HG02970 (cell line): ENCODE measurements around the gene ALPI.

Experiments used
- ATAC-seq: cut with Tn5 transposase; IDR thresholded peaks from one replicate; pipeline ENCODE4 v1.9.1; 2021; ENCODE audit warnings: mild to moderate bottlenecking, moderate library complexity, moderate number of reproducible peaks; ENCODE audit not compliant: unreplicated experiment, low FRiP score

ALPI gene

GRCh38 chr2:232493701-232494474 is 37.9 kb downstream of the ALPI start:
- ATAC-seq: no peak

- ATAC-seq: no peak
Observed at GRCh38 chr2:232494542-232494941, 38.6 kb downstream of the ALPI start.

GRCh38 chr2:232495292-232495691 is 39.3 kb downstream of the ALPI start:
- no peak for ATAC-seq

DNA sequence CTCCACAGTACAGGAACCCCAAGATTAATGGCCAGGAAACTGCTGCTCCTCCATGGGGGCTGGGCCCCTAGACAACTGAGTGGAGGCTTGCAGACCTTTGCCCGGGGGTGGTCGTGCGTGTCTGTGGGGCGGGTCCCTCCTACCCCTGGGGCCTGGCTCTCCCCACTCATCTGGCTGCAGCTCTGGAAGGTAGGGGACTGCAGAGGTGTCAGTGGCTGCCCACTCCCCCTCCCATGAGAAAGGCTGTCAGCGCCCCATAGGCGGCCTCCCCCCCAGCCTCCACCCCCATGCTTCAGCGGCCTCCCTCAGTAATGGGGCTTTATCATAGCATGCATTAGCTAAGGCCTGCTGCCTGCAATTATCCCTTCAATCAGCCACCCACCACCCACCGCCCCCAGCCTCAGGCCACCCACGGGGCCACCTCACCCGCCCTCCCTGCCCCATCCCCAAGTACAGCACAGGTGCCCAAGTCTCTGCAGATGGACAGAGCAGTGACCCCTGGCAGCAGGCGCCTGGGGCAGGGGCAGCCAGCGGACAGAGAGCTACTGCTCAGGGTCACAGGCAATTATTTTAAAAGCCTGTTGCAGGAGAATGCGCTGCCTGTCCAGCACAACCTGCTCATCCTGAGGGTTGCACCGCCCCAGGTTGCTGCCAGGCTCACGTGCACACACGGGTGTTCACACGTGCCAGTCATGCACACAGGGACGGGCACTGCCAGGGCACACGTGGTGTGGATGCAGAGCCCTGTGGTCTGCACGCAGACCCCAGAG is 40.7 kb downstream of the ALPI start:
- no peak for ATAC-seq

DNA sequence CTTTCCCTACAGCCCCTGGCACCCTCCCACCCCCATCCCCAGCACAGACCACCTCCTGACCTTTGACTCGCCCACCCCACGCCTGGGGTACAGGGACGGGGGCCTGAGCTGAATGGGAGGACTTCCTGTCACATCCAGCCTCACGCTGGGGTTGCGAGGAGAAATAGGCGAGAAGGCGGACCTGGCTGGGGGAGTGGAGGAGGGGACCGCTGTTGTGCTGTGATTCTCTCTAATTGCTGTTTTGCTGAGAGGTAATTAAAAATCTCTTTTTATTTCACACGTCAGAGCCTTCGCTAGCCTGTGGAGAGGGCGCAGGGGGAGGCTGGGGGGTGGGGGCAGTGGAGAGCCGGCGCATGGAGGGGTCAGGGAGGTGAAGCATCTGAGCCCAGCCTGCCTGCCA is 41.4 kb downstream of the ALPI start:
- no peak for ATAC-seq

DNA sequence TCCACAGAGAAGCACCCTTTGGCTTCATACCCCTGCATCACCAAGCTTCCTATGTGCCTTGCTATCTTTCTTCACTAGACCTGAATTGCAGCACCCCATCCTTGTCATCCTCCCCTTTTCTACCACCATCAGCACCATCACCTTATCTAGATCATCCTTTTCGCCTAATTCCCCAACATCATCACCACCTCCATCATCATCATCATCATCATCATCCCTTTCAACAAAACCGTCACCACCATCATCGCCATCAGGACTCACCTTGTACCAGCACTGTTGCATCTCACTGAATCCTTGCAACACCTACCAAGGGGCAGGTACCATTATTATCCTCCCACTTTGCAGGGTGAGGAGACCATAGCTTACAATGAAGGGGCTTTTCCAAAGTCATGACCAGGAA is 42.5 kb downstream of the ALPI start:
- no peak for ATAC-seq

DNA sequence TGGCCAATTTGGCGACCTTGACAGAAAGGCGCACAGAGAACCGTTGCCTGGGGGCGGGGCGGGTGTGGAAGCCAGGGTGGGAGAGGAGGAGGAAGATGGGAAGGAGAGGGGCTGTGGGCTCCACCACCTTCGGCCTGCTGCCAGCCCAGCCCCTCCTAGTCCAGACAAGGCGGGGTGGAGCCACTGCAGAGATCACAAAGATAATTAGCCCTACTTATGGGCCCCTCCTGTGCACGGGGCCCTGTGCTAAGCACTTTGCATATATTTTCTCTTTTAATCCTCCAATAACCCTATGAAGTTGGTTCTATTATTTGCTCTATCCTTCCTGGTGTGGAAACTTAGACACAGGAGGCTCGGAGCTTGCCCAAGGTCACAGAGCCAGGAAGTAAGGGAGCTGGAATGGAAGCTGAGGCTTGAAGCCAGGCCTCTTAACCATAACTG is 45.4 kb downstream of the ALPI start:
- no peak for ATAC-seq

GRCh38 chr2:232501794-232502390 is 45.9 kb downstream of the ALPI start:
- ATAC-seq: no peak

- ATAC-seq: no peak
Observed at GRCh38 chr2:232502511-232502910, 46.6 kb downstream of the ALPI start.

DNA sequence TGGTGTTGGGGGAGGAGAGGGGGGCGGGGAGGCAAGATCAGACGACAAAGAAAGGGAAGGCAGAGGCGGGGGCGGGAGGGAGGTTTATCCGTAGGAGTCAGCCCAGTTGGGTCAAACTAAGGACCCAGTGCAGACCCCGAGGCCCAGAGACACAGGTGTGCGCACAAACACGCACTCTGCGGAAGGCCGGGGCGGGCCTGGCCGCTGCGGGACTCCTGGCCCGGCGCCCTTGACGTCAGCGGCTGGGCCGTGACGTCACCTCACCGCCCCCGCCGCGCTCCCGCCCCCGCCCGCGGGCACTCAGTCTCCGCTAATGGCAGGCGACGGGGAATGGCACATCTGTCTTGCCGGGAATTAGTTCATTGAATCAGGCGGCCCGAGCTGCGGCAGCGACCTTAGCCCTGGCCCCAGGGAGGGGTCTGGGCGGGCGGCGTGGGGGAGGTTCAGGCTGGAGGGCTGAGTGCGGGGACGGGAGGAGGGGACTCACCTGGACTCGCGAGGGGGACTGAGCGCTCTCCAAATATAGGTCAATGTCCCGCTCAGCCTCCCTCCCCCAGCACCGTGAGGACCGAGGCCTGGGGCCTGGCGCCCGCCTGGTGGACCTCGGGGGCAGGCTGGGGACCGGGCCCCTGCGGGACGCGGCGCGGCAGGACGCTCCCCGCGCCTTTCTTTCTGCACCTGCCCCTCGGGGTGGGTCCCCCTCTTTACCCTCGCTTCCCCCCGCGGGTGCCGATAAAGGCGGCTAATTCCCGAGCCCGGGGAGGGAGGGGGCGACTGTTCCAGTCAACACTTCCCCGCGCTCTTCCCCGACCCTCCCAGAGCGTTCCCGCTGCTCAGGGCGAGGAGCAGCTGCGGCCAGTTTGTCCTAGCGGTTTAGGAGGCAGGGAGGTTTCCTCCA is 47.2 kb downstream of the ALPI start:
- no peak for ATAC-seq

DNA sequence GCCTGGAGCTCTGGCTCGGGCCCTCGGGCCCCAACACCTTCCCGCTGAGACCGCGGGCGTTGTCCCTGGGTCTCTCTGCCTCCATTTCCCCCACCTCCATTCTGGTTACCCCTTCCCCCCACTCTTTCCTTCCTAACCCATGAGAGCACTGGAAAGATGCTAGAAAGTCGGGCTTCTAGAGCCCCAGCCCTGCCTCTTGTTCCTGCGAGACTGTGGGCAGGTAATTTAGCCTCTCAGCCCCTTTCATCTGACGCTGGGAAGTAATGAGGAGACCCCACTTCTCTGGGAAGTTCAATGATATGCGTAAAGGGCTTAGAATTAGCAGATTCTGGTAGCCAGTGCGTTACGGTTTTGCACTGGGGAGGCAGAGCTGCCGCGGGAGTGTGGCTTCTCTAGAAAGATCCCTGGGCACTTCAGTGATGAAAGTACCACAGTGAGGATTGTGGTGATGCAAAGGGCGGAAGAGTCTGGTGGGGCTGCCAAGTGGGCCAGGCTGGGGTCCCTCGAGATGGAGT is 47.9 kb downstream of the ALPI start:
- no peak for ATAC-seq

DNA sequence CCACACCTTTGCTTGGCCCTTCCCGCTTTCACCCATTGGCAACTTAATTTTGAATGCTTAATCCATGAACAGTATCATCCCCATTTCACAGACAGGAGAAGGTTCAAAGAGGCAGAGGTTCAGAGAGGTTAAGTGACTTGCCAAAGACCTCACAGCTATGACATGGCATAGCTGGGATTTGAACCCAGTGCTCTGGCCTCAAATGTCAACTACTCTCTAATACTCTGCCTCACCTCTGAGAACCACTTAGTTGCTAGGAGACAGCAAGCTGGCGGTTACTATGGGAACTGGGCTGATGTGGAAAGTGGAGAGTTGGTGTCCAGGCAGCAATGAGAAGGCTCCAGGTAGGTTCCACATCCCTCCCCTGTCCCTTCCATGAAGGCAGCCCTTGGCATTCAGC is 48.5 kb downstream of the ALPI start:
- ATAC-seq: no peak

DNA sequence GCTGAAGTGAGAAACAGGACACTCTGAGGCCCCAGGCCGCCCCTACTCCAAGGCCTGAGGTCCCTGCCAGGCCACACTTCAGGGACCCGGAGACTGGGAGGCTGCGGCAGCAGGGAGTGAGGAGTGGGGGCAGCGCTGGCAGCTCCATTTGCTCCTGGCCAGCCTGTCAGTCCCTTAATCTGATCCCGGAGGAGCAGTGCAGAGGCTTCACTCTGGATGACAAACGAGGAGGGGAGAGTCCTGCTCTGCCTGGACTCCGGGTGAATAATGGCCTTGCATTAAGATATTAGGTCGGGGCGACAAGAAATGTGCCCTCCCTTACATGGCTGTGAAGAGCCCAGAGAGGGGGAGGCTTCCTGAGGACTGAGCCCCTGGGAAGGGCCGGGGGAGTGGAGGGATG is 49.9 kb downstream of the ALPI start:
- ATAC-seq: no peak

- no peak for ATAC-seq
Observed at GRCh38 chr2:232506709-232507108, 50.8 kb downstream of the ALPI start.

DNA sequence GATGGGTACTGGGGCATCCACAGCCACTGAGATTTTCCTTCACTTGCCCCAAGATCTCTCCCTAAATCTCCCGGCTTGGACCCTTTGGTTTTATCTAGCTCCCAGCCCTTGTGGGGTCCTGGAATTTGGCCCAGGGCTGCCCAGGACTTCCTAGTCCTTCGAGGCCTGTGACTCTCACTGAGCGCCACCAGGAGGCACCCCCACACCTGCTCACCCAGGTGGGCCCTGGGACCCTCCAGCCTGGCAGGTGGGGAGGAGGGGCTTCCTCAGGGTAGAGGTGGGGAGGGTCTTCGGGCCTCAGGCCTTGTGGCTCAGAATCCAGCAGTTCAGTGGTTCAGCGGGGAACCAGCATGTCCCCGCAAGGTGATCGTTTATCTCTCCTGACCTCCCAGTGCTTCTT is 52.3 kb downstream of the ALPI start:
- no peak for ATAC-seq
